WTC11 (cell line): ENCODE data around the gene STXBP3. TPM values are rescaled to one million over a fixed set of nuclear protein-coding genes. Genes with fewer than 3 reads are reported as not detected.
A peak's percentile ranks its signal among the peaks of the same experiment; 100 is the strongest.

Source experiments
- GABPB1 ChIP-seq: sonication (generic); formaldehyde crosslinking; IDR thresholded peaks from 2 replicates; pipeline ENCODE4 v1.8.1; 2023; ENCODE audit warnings: mild to moderate bottlenecking, missing genetic modification reagents
- MXD4 ChIP-seq: fragments of 250-450 bp; sonication (Bioruptor Pico); IDR thresholded peaks from 2 replicates; pipeline ENCODE4 v1.8.0; 2021; ENCODE audit warnings: mild to moderate bottlenecking, moderate library complexity, borderline replicate concordance
- RELA ChIP-seq: sonication (generic); formaldehyde crosslinking; IDR thresholded peaks from 2 replicates; pipeline ENCODE4 v1.8.1; 2022; ENCODE audit warnings: missing genetic modification reagents, mild to moderate bottlenecking, borderline replicate concordance
- SP1 ChIP-seq: sonication (generic); formaldehyde crosslinking; conservative IDR thresholded peaks from 2 replicates; pipeline ENCODE4 v1.8.1; 2022; ENCODE audit warnings: missing genetic modification reagents
- ZBTB21 ChIP-seq: sonication (generic); formaldehyde crosslinking; IDR thresholded peaks from 2 replicates; pipeline ENCODE4 v1.8.1; 2023; ENCODE audit warnings: mild to moderate bottlenecking, missing genetic modification reagents, borderline replicate concordance
- ZNF121 ChIP-seq: sonication (generic); formaldehyde crosslinking; IDR thresholded peaks from 2 replicates; pipeline ENCODE4 v1.8.0; 2023; ENCODE audit warnings: missing genetic modification reagents
- total RNA-seq: library from RNA; stranded (reverse); gene quantifications from 3 replicates; pipeline ENCODE4 v1.2.3, GENCODE V29; 2021
- TF ChIP-seq, protein P1 (sequence below): fragments of 250-450 bp; sonication (Bioruptor Pico); IDR thresholded peaks from 2 replicates; pipeline ENCODE4 v1.9.0; 2021; ENCODE audit warnings: mild to moderate bottlenecking, borderline replicate concordance
- TF ChIP-seq, protein P2 (sequence below): fragments of 250-450 bp; sonication (Bioruptor Pico); IDR thresholded peaks from 2 replicates; pipeline ENCODE4 v1.9.0; 2021; ENCODE audit warnings: moderate library complexity, mild to moderate bottlenecking, inconsistent platforms, borderline replicate concordance
- TF ChIP-seq, protein P3 (sequence below): fragments of 250-450 bp; sonication (Bioruptor Pico); IDR thresholded peaks from 2 replicates; pipeline ENCODE4 v1.9.0; 2021; ENCODE audit warnings: mild to moderate bottlenecking
- TF ChIP-seq, protein P4 (sequence below): fragments of 250-450 bp; sonication (Bioruptor Pico); conservative IDR thresholded peaks from 2 replicates; pipeline ENCODE4 v1.9.0; 2021; ENCODE audit warnings: mild to moderate bottlenecking
- TF ChIP-seq, protein P5 (sequence below): sonication (generic); formaldehyde crosslinking; IDR thresholded peaks from 2 replicates; pipeline ENCODE4 v1.8.0; 2023; ENCODE audit warnings: mild to moderate bottlenecking, missing genetic modification reagents

Gene STXBP3
- total RNA-seq, 1 experiment from 2014 or later, result 26.1 TPM

DNA sequence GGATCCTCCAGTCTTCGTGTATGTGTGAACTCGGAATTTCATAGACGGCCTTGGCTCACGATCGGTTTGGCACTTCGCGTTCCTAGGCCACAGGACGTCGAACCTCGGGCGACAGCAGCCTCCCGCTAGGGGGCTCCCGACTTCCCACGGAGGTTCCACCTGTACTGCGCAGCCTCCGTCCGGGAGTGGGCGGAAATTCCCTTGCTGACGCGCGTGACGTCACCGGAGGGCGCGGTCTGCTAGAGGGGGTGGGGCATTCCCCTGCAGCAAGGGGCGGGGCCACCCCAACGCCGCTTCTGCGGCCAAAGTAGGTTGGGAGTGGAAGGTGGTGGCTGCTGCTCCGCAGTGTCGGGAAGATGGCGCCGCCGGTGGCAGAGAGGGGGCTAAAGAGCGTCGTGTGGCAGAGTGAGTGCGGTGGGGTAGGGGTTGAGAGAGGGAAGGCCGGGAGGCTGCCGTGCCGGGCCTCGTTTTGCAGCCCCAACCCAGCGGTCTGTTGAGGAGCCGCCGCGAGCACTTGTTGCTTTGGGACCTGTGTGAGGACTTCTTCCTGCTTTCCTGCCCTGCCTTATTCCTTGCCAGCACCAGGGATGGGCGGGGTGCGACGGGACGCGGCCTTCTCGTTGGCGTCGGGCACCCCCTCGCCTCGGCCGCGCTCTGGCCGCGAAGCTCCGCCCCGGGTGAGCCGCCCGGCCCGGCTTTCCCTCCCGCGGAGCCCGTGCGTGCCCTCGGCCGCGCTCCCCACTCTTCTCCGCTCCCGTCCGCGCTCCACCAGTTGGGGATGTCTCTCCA lies at the start of gene STXBP3 (continued):
- TF ChIP-seq, protein P1, sequence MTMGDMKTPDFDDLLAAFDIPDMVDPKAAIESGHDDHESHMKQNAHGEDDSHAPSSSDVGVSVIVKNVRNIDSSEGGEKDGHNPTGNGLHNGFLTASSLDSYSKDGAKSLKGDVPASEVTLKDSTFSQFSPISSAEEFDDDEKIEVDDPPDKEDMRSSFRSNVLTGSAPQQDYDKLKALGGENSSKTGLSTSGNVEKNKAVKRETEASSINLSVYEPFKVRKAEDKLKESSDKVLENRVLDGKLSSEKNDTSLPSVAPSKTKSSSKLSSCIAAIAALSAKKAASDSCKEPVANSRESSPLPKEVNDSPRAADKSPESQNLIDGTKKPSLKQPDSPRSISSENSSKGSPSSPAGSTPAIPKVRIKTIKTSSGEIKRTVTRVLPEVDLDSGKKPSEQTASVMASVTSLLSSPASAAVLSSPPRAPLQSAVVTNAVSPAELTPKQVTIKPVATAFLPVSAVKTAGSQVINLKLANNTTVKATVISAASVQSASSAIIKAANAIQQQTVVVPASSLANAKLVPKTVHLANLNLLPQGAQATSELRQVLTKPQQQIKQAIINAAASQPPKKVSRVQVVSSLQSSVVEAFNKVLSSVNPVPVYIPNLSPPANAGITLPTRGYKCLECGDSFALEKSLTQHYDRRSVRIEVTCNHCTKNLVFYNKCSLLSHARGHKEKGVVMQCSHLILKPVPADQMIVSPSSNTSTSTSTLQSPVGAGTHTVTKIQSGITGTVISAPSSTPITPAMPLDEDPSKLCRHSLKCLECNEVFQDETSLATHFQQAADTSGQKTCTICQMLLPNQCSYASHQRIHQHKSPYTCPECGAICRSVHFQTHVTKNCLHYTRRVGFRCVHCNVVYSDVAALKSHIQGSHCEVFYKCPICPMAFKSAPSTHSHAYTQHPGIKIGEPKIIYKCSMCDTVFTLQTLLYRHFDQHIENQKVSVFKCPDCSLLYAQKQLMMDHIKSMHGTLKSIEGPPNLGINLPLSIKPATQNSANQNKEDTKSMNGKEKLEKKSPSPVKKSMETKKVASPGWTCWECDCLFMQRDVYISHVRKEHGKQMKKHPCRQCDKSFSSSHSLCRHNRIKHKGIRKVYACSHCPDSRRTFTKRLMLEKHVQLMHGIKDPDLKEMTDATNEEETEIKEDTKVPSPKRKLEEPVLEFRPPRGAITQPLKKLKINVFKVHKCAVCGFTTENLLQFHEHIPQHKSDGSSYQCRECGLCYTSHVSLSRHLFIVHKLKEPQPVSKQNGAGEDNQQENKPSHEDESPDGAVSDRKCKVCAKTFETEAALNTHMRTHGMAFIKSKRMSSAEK (CRISPR knock-in tag), result no peak
- peak; percentile 95 for TF ChIP-seq SP1
- no peak for TF ChIP-seq MXD4 (CRISPR knock-in tag)
- TF ChIP-seq GABPB1 (CRISPR knock-in tag), result no peak
- TF ChIP-seq, protein P2, sequence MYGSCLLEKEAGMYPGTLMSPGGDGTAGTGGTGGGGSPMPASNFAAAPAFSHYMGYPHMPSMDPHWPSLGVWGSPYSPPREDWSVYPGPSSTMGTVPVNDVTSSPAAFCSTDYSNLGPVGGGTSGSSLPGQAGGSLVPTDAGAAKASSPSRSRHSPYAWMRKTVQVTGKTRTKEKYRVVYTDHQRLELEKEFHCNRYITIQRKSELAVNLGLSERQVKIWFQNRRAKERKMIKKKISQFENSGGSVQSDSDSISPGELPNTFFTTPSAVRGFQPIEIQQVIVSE, result no peak
- TF ChIP-seq, protein P3, sequence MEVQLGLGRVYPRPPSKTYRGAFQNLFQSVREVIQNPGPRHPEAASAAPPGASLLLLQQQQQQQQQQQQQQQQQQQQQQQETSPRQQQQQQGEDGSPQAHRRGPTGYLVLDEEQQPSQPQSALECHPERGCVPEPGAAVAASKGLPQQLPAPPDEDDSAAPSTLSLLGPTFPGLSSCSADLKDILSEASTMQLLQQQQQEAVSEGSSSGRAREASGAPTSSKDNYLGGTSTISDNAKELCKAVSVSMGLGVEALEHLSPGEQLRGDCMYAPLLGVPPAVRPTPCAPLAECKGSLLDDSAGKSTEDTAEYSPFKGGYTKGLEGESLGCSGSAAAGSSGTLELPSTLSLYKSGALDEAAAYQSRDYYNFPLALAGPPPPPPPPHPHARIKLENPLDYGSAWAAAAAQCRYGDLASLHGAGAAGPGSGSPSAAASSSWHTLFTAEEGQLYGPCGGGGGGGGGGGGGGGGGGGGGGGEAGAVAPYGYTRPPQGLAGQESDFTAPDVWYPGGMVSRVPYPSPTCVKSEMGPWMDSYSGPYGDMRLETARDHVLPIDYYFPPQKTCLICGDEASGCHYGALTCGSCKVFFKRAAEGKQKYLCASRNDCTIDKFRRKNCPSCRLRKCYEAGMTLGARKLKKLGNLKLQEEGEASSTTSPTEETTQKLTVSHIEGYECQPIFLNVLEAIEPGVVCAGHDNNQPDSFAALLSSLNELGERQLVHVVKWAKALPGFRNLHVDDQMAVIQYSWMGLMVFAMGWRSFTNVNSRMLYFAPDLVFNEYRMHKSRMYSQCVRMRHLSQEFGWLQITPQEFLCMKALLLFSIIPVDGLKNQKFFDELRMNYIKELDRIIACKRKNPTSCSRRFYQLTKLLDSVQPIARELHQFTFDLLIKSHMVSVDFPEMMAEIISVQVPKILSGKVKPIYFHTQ (CRISPR knock-in tag), result no peak
- TF ChIP-seq, protein P4, sequence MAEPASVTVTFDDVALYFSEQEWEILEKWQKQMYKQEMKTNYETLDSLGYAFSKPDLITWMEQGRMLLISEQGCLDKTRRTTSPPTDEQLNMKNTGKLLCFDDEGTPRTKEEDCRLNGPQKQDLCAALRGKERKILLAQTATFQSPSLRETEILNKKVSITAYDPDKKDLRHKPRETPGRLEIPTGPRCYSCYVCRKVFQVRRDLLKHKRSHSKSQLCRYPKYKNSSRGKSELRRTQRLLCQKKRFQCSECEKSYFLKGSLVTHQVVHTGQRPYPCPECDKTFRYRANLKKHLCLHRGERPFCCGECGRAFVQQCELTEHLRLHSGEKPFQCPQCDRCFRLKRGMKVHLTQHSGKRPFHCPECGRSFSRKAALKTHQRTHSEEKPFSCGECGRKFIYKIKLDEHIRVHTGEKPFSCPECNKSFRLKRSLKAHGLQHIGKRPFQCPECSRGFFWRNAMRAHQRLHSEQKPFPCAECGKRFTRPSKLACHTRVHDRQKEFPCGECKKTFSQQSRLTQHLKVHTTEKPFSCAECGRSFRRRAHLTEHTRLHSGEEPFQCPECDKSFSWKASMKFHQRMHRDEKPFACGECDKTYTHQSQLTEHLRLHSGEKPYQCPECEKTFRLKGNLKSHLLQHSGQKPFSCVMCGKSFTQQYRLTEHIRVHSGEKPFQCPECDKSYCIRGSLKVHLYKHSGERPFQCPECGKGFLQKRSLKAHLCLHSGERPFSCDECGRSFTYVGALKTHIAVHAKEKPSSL (CRISPR knock-in tag), result no peak
- TF ChIP-seq RELA, result no peak; the same call in 1 of the 2 replicates
- no peak for TF ChIP-seq ZNF121 (CRISPR knock-in tag)
- TF ChIP-seq, protein P5, sequence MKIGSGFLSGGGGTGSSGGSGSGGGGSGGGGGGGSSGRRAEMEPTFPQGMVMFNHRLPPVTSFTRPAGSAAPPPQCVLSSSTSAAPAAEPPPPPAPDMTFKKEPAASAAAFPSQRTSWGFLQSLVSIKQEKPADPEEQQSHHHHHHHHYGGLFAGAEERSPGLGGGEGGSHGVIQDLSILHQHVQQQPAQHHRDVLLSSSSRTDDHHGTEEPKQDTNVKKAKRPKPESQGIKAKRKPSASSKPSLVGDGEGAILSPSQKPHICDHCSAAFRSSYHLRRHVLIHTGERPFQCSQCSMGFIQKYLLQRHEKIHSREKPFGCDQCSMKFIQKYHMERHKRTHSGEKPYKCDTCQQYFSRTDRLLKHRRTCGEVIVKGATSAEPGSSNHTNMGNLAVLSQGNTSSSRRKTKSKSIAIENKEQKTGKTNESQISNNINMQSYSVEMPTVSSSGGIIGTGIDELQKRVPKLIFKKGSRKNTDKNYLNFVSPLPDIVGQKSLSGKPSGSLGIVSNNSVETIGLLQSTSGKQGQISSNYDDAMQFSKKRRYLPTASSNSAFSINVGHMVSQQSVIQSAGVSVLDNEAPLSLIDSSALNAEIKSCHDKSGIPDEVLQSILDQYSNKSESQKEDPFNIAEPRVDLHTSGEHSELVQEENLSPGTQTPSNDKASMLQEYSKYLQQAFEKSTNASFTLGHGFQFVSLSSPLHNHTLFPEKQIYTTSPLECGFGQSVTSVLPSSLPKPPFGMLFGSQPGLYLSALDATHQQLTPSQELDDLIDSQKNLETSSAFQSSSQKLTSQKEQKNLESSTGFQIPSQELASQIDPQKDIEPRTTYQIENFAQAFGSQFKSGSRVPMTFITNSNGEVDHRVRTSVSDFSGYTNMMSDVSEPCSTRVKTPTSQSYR (CRISPR knock-in tag), result peak; percentile 52; the same call in 1 of the 2 replicates
- no peak for TF ChIP-seq ZBTB21 (CRISPR knock-in tag)
- TF ChIP-seq, all 79 proteins: peak for 19
